ENCODE measurements around the gene TRMT1.

TRMT1 gene

DNA sequence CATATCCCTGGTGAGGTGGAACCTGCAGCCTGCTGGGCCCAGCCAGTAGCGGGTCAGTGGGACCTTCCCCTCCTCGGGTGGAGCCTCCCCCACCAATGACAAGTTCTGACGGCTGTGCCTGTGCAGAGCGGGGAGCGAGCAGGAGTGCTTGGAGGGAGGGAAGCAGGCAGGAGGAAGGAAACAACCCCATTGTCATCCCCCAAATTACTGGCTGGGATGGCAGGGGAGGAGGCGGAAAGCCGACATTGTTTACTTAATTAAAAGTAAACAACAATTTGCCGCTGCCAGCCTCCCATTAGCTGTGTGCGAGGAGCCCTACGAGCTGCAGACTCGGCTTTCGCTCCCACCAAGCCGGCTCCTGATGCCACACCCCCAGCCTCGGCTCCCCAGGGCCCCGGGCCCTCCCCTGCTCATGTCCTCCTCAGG lies 59.4 kb downstream of the TRMT1 start:
- in situ Hi-C loops (cut with HindIII; ENCODE audit: low sequenced_read_pairs): no loop called here

DNA sequence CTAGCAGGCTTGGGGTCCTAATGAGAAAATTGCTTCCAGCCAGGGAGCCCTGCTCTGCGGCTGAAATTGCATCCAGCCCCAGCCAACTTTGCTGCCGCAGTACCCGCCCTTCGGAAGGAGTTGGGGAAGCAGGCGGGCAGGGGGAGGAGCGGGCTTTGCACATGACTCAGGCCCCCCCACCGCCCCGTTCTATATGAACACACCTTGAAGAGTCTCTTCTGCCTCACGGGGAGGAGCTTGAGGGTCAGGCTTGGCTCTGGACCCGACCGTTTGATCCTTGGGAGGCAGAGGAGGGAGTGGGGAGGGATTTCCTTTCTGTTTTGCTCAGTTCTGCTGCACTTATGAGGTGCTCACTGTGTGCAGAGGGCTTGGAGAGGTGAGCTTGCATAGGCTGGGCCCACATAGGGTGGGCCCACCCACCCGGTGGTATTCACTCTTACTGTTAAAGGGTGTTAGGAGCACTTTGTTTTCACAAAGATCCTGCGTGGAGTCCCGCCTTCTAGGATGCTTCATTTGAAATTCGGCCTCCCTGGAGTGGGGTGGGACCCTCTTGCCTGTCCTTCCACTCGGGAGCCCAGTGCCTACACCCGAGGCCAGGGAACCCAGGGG lies 60.4 kb downstream of the TRMT1 start:
- in situ Hi-C loops (cut with HindIII; ENCODE audit: low sequenced_read_pairs): no loop called here

DNA sequence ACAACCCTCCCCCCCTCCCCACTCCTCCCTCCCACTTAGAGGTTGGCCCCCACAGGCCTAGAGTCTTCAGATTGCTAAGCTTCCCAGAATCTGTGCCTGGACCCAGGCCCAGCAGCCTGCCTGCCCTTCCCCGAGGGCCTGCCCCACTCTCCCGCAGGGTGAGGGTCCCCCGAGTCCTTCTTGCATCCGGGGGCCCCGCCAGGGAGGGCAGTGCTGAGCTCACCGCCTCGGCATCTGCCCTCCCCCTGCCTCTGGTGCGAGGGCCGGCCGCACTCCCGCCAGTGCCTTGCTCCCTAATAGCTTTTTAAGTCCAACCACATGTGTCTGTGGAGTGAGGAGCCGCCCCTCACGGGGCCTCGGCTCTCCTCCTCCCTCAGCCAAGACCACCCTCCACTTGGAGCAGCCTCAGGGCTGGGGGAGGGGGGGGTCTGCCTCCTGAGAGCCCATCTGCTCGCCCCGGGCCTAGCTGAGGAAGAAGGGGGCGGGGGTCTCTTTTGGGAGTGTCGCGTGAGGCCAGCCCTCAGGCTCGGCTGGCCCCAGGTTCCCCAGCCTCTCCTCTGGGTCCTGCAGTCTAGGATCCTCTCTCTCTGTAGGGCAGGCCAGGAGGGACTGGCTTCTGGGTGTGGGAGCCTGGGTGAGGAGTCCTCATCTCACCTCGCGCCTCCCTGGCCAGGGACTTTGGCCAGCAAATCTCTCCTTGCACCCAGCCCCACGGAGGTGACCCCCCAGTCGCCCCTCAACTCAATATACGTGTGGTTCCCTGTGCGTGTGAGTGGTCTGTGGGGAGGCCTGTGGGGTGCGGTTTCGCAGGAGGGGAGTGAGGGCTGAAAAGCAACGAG lies 61.1 kb downstream of the TRMT1 start:
- in situ Hi-C loops (cut with HindIII; ENCODE audit: low sequenced_read_pairs): no loop called here

Data from DLD1 (cell line).